H1 (cell line): ENCODE measurements around the gene RAD9A. TPM values are rescaled to one million over a fixed set of nuclear protein-coding genes. Genes with fewer than 3 reads are reported as not detected.

Experiments used
- CTCF ChIA-PET: fragments of 300-600 bp; sonication (Branson Sonifier 250); formaldehyde crosslinking; loops from one replicate; lab custom pipeline; 2021; ENCODE audit not compliant: partially characterized antibody; lab: Charles Lee
- POLR2A ChIA-PET: fragments of 300-600 bp; sonication (Branson Sonifier 250); formaldehyde crosslinking; loops from one replicate; lab custom pipeline; 2021; ENCODE audit warnings: inconsistent platforms; ENCODE audit not compliant: partially characterized antibody; lab: Charles Lee
- DNase-seq, 2 experiments: peaks; one replicate each; pipeline versions ENCODE4 v3.0.0 to v3.0.0-alpha.2; 2010 to 2022; ENCODE audit warnings: low spot score in 2 of 2, low read depth in 1 of 2, mixed read lengths in 1 of 2
- FAIRE-seq: peaks from 2 replicates; lab custom pipeline; 2011; peaks lifted over from hg19 to GRCh38; lab: Jason Lieb, UNC
- H2AFZ ChIP-seq: 2 replicates; pipeline ENCODE4 v1.8.1; 2012; ENCODE audit warnings: low read length, inconsistent platforms
- H2AK5ac ChIP-seq: 2 replicates; pipeline ENCODE4 v1.6.1; 2013; ENCODE audit warnings: low read depth, low read length
- H2BK120ac ChIP-seq: replicated peaks from 2 replicates; pipeline ENCODE3; 2013; ENCODE audit warnings: low read depth, low read length, inconsistent platforms
- H2BK12ac ChIP-seq: 2 replicates; pipeline ENCODE4 v1.6.1; 2013; ENCODE audit warnings: low read depth, low read length
- H2BK15ac ChIP-seq: 2 replicates; pipeline ENCODE4 v1.6.1; 2013; ENCODE audit warnings: low read length
- H2BK20ac ChIP-seq: 2 replicates; pipeline ENCODE4 v1.6.1; 2013; ENCODE audit warnings: low read length
- H2BK5ac ChIP-seq: 2 replicates; pipeline ENCODE4 v1.6.1; 2013; ENCODE audit warnings: low read depth, low read length
- H3K14ac ChIP-seq: 2 replicates; pipeline ENCODE4 v1.6.1; 2013; ENCODE audit warnings: inconsistent platforms; ENCODE audit not compliant: insufficient read length
- H3K18ac ChIP-seq: 2 replicates; pipeline ENCODE4 v1.6.1; 2013; ENCODE audit warnings: low read length; ENCODE audit errors: extremely low read depth
- H3K23ac ChIP-seq: 2 replicates; pipeline ENCODE4 v1.6.1; 2013; ENCODE audit warnings: inconsistent platforms; ENCODE audit not compliant: insufficient read length
- H3K23me2 ChIP-seq: 2 replicates; pipeline ENCODE4 v1.6.1; 2013; ENCODE audit warnings: low read depth, low read length
- H3K27ac ChIP-seq: 2 replicates; pipeline ENCODE4 v1.6.1; 2011; ENCODE audit warnings: low read depth, low read length, inconsistent platforms
- H3K27me3 ChIP-seq, 4 experiments: replicated peaks in 1 of 4; 1 replicate in 1 of 4; 2 replicates in 3 of 4; pipeline versions ENCODE4 v1.6.1 to v1.8.1; 2011 to 2013; ENCODE audit warnings: low read length in 3 of 4, mild to moderate bottlenecking in 3 of 4, inconsistent platforms in 2 of 4, mixed read lengths in 2 of 4, moderate library complexity in 1 of 4; ENCODE audit not compliant: control insufficient read depth in 3 of 4, insufficient read depth in 3 of 4; ENCODE audit errors: extremely low read depth in 1 of 4
- H3K36me3 ChIP-seq, 4 experiments: 2 replicates each; pipeline versions ENCODE4 v1.6.1 to v1.8.1; 2011 to 2013; ENCODE audit warnings: mild to moderate bottlenecking in 4 of 4, low read length in 3 of 4, moderate library complexity in 2 of 4, control low read depth in 1 of 4, inconsistent platforms in 1 of 4; ENCODE audit not compliant: insufficient read depth in 4 of 4, control insufficient read depth in 2 of 4
- H3K4ac ChIP-seq: replicated peaks from 2 replicates; pipeline ENCODE3; 2013; ENCODE audit warnings: low read length, low read depth, mixed read lengths, inconsistent platforms; ENCODE audit not compliant: insufficient read length
- H3K4me1 ChIP-seq, 4 experiments: replicated peaks in 1 of 4; 1 replicate in 1 of 4; 2 replicates in 3 of 4; pipeline versions ENCODE4 v1.6.1 to v1.8.1; 2011 to 2013; ENCODE audit warnings: low read length in 3 of 4, inconsistent platforms in 2 of 4, mixed read lengths in 1 of 4; ENCODE audit not compliant: insufficient read depth in 4 of 4, control insufficient read depth in 3 of 4
- H3K4me2 ChIP-seq, 2 experiments: 2 replicates each; pipeline versions ENCODE4 v1.6.1 to v1.8.1; 2011 to 2013; ENCODE audit warnings: low read depth in 2 of 2, low read length in 2 of 2, control low read depth in 1 of 2, inconsistent platforms in 1 of 2, mild to moderate bottlenecking in 1 of 2; ENCODE audit not compliant: insufficient read depth in 1 of 2
- H3K4me3 ChIP-seq, 4 experiments: fragments of 200-600, 300-600 bp in 1 of 4; sonication (generic), shearing (Covaris generic), sonication (Bioruptor Twin) in 1 of 4; 2 replicates each; pipeline versions ENCODE4 v1.5.1 to v1.8.1; 2011 to 2016; ENCODE audit warnings: low read length in 4 of 4, low read depth in 3 of 4, control low read depth in 2 of 4, inconsistent platforms in 2 of 4, mild to moderate bottlenecking in 2 of 4, mixed read lengths in 1 of 4, moderate library complexity in 1 of 4; ENCODE audit not compliant: insufficient read depth in 2 of 4; ENCODE audit errors: extremely low read depth in 1 of 4
- H3K56ac ChIP-seq: replicated peaks from 2 replicates; pipeline ENCODE3; 2013; ENCODE audit warnings: low read depth, mild to moderate bottlenecking, mixed read lengths, low read length, inconsistent platforms; ENCODE audit not compliant: insufficient read length
- H3K79me1 ChIP-seq: 2 replicates; pipeline ENCODE4 v1.6.1; 2013; ENCODE audit warnings: low read depth, low read length, control low read depth
- H3K79me2 ChIP-seq, 2 experiments: 2 replicates each; pipeline versions ENCODE4 v1.6.1 to v1.8.1; 2012 to 2013; ENCODE audit warnings: low read length in 2 of 2, mild to moderate bottlenecking in 2 of 2, inconsistent platforms in 1 of 2; ENCODE audit not compliant: insufficient read depth in 2 of 2, control insufficient read depth in 1 of 2
- H3K9ac ChIP-seq, 4 experiments: replicated peaks in 1 of 4; 1 replicate in 1 of 4; 2 replicates in 3 of 4; pipeline versions ENCODE4 v1.6.1 to v1.8.1; 2011 to 2013; ENCODE audit warnings: low read depth in 3 of 4, low read length in 3 of 4, control low read depth in 2 of 4, mild to moderate bottlenecking in 2 of 4, moderate library complexity in 2 of 4, inconsistent platforms in 1 of 4; ENCODE audit errors: extremely low read depth in 1 of 4
- H3K9me3 ChIP-seq, 2 experiments: 2 replicates each; pipeline versions ENCODE4 v1.6.1 to v1.8.1; 2012 to 2013; ENCODE audit warnings: mild to moderate bottlenecking in 2 of 2, moderate library complexity in 2 of 2, control low read depth in 1 of 2, inconsistent platforms in 1 of 2, low read depth in 1 of 2, low read length in 1 of 2, mixed read lengths in 1 of 2; ENCODE audit not compliant: insufficient read depth in 2 of 2
- H4K20me1 ChIP-seq, 2 experiments: replicated peaks in 1 of 2; 2 replicates each; pipeline versions ENCODE3 to v1.8.1; 2011 to 2013; ENCODE audit warnings: inconsistent platforms in 2 of 2, low read length in 2 of 2, mild to moderate bottlenecking in 1 of 2; ENCODE audit not compliant: insufficient read depth in 2 of 2, control insufficient read depth in 1 of 2
- H4K5ac ChIP-seq: 2 replicates; pipeline ENCODE4 v1.6.1; 2013; ENCODE audit warnings: low read length, low read depth, mixed read lengths, inconsistent platforms; ENCODE audit not compliant: insufficient read length
- H4K8ac ChIP-seq: 2 replicates; pipeline ENCODE4 v1.8.0; 2013; ENCODE audit warnings: mild to moderate bottlenecking, moderate library complexity, low read length, inconsistent platforms; ENCODE audit not compliant: insufficient read depth; ENCODE audit errors: extremely low read depth
- H4K91ac ChIP-seq: replicated peaks from 2 replicates; pipeline ENCODE3; 2013; ENCODE audit warnings: low read length, mixed read lengths, inconsistent platforms; ENCODE audit not compliant: insufficient read length
- ASH2L ChIP-seq: fragments of 200-600, 300-600 bp; sonication (generic); IDR thresholded peaks from one replicate; pipeline ENCODE4 v1.7.1; 2017; ENCODE audit warnings: low read length
- FOSL1 ChIP-seq: IDR thresholded peaks from 2 replicates; pipeline ENCODE4 v1.6.1; 2011; ENCODE audit warnings: mild to moderate bottlenecking, low read depth, low read length, moderate library complexity; ENCODE audit not compliant: insufficient read depth
- MAFK ChIP-seq: IDR thresholded peaks from 2 replicates; pipeline ENCODE4 v1.6.1; 2012; ENCODE audit warnings: low read depth, mild to moderate bottlenecking, improper control_type of control experiment, low read length
- RBBP5 ChIP-seq: IDR thresholded peaks from 2 replicates; pipeline ENCODE4 v1.7.1; 2012; ENCODE audit warnings: low read depth, mild to moderate bottlenecking, inconsistent platforms, low read length, moderate library complexity, borderline replicate concordance
- RXRA ChIP-seq: IDR thresholded peaks from 2 replicates; pipeline ENCODE4 v1.6.1; 2011; ENCODE audit warnings: low read depth, mild to moderate bottlenecking, low read length, moderate library complexity; ENCODE audit not compliant: insufficient read depth
- SP1 ChIP-seq: IDR thresholded peaks from 2 replicates; pipeline ENCODE4 v1.6.1; 2011; ENCODE audit warnings: low read depth, low read length
- WGBS, 2 experiments: shearing (Covaris generic) in 1 of 2; methylation state at CpG; one replicate each; pipeline versions ENCODE4 v1.1.6 to v1.1.7; 2013 to 2015; ENCODE audit warnings: low lambda C conversion rate in 2 of 2, mixed read lengths in 2 of 2, inconsistent platforms in 1 of 2, low coverage in 1 of 2, missing lambda C conversion rate in 1 of 2; ENCODE audit not compliant: insufficient replicate concordance in 2 of 2, insufficient coverage in 1 of 2, insufficient read length in 1 of 2; ENCODE audit errors: extremely low coverage in 1 of 2, missing lambda C conversion rate in 1 of 2; 5-methylcytosine and 5-hydroxymethylcytosine counted together
- polyA plus RNA-seq, 7 experiments: library from polyadenylated mRNA; depleted of rRNA in 3 of 7; stranded (reverse) in 5 of 7; unstranded in 2 of 7; fragments of >200 nt in 5 of 7; fragments of 200-250 nt in 2 of 7; gene quantifications; 1 replicate in 5 of 7; 2 replicates in 1 of 7; 4 replicates in 1 of 7; pipeline versions ENCODE4 v1.2.1 to v1.2.3, GENCODE V29; 2011 to 2013; ENCODE audit warnings: missing spikeins in 2 of 7, mixed read lengths in 2 of 7
- total RNA-seq: library from RNA; stranded (reverse); fragmentation: NEBNext Ultra II Directional; extraction: Animal tissue kit (Norgen Biotek cat#: 25700); gene quantifications from 2 replicates; pipeline ENCODE4 v1.2.1, GENCODE V29; 2021

RAD9A gene
- total and polyA plus RNA-seq, 2 of the 8 experiments (the other 6 are each of a cell fraction or from before 2014, with no cell fraction given), result 22.2 to 25.5 TPM

DNA sequence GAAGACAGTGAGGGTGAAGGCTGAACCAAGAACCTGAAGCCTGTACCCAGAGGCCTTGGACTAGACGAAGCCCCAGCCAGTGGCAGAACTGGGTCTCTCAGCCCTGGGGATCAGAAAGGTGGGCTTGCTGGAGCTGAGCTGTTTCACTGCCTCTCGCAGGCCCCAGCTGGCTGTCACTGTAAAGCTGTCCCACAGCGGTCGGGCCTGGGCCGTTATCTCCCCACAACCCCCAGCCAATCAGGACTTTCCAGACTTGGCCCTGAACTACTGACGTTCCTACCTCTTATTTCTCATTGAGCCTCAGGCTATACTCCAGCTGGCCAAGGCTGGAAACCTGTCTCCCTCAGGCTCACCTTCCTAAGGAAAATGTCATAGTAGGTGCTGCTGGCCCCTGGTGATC lies 5.8 kb downstream of the RAD9A start:
- H3K36me3 ChIP-seq, result peaks cover 6 to 25% (median 18%) of the 10 kb centered on the region in 4 experiments; a peak in 6 of 8 replicates
- no peak for FAIRE-seq
- POLR2A ChIA-PET, result interaction anchor here (0.6 to 1.9 kb wide), 8 partner anchors 9 to 1869 kb away, joined by 3 to 6 read pairs (median 3); partner anchors contain the start of genes CARNS1 and PTPRCAP
- TF ChIP-seq RBBP5 (no peak), FOSL1 (no peak), ASH2L (no peak), RXRA (no peak), SP1 (no peak), MAFK (no peak)

More for the DNA sequence above, 5.8 kb downstream of the RAD9A start:
- Histone ChIP-seq H4K91ac (no peak overlapping the region), H3K79me2 (peaks cover 0 to 10% of the 10 kb centered on the region in 2 experiments; a peak in 2 of 4 replicates), H3K9ac (no peak overlapping the region), H3K14ac (no peak overlapping the region), H3K27ac (no peak overlapping the region), H4K20me1 (peaks cover 0 to 14% of the 10 kb centered on the region in 2 experiments), H2BK120ac (no peak overlapping the region), H3K4me2 (no peak overlapping the region; a peak in 1 of 4 replicates), H3K18ac (no peak overlapping the region), H4K5ac (no peak overlapping the region), H3K9me3 (no peaks in the 10 kb centered on the region), H3K4me1 (peaks cover 0 to 13% (median 5%) of the 10 kb centered on the region in 4 experiments; a peak in 6 of 7 replicates), H2BK5ac (0 out of 2 replicates have a peak overlapping the region, but pooled peaks have one; percentile 35), H3K23me2 (peaks cover 6% of the 10 kb centered on the region; the same call in 1 of the 2 replicates), H3K27me3 (no peaks in the 10 kb centered on the region), H3K4ac (no peak overlapping the region), H3K79me1 (peaks cover 6% of the 10 kb centered on the region), H2AFZ (no peak overlapping the region), H2BK12ac (no peak overlapping the region), H3K4me3 (no peak overlapping the region), H3K23ac (no peak overlapping the region), H3K56ac (no peak overlapping the region), H2BK15ac (no peak overlapping the region), H2BK20ac (no peak overlapping the region), H4K8ac (no peak overlapping the region), H2AK5ac (no peak overlapping the region)
- CTCF ChIA-PET, result interaction anchor here (0.8 to 34.8 kb wide), 4 partner anchors 9 to 85 kb away, joined by 3 to 1305 read pairs (median 4); partner anchors contain the start of genes AIP and POLD4
- WGBS, 2 experiments, result 91% methylated on average over 6 of the region's 6 CpGs; no CpG with 5 or more reads in 1 of the 2 experiments
- DNase-seq, result no peak
